Right lung (tissue), 5 donors: Measurements from ENCODE around the gene RHOB. TPM values are rescaled to one million over a fixed set of nuclear protein-coding genes. Genes with fewer than 3 reads are reported as not detected.
A peak's percentile ranks its signal among the peaks of the same experiment; 100 is the strongest.
"Not testable (repeated sequence)": the region's sequence is repeated elsewhere in the genome, so short reads cannot be mapped to it uniquely, and the experiment has no call there.

Experiments used
- DNase-seq, 2 donors: peaks; one replicate each; pipeline ENCODE4 v3.0.0-alpha.2; 2013
- polyA plus RNA-seq, 5 donors: library from polyadenylated mRNA; unstranded; fragments of 120-200 nt; gene quantifications; one replicate each; pipeline versions ENCODE4 v1.2.1 to v1.2.3, GENCODE V29; 2013; ENCODE audit warnings: inconsistent platforms in 1 of 5, low replicate concordance in 1 of 5; ENCODE audit not compliant: insufficient read length in 5 of 5, insufficient read depth in 1 of 5

Gene RHOB
- polyA plus RNA-seq, 5 donors = 61.7 to 112 (median 76.2) TPM

- DNase-seq = peak in 1 of 2 donors; percentile 72
Observed at GRCh38 chr2:20451000-20451290, 4.1 kb downstream of the RHOB start.

GRCh38 chr2:20451341-20451740 is 4.5 kb downstream of the RHOB start:
- no peak for DNase-seq

GRCh38 chr2:20451761-20452499 is 5.1 kb downstream of the RHOB start:
- no peak for DNase-seq

- DNase-seq = no peak
Observed at GRCh38 chr2:20452551-20452950, 5.7 kb downstream of the RHOB start.

GRCh38 chr2:20453087-20453486 is 6.2 kb downstream of the RHOB start:
- DNase-seq = no peak

GRCh38 chr2:20454036-20454981 is 7.4 kb downstream of the RHOB start:
- DNase-seq = no peak

GRCh38 chr2:20455076-20455587 is 8.3 kb downstream of the RHOB start:
- no peak for DNase-seq

- DNase-seq = no peak
Observed at GRCh38 chr2:20456116-20456571, 9.3 kb downstream of the RHOB start.

GRCh38 chr2:20456636-20457426 is 10.0 kb downstream of the RHOB start:
- DNase-seq = no peak

GRCh38 chr2:20457661-20458630 is 11.1 kb downstream of the RHOB start:
- no peak for DNase-seq

- not testable (repeated sequence) for DNase-seq
Observed at GRCh38 chr2:20458737-20459484, 12.0 kb downstream of the RHOB start.

- DNase-seq = no peak
Observed at GRCh38 chr2:20465716-20466394, 19.0 kb downstream of the RHOB start.

- DNase-seq = no peak
Observed at GRCh38 chr2:20467789-20468548, 21.1 kb downstream of the RHOB start.

- no peak for DNase-seq
Observed at GRCh38 chr2:20468549-20469500, 22.0 kb downstream of the RHOB start.

- no peak for DNase-seq
Observed at GRCh38 chr2:20469595-20469994, 22.7 kb downstream of the RHOB start.

- no peak for DNase-seq
Observed at GRCh38 chr2:20470211-20470610, 23.3 kb downstream of the RHOB start.

- DNase-seq = no peak
Observed at GRCh38 chr2:20471148-20471547, 24.3 kb downstream of the RHOB start.
